Activated CD4-positive, alpha-beta T cell treated with anti-CD3 and anti-CD28 coated beads, Interleukin-2, amount 50 U/mL, for 24 hours (primary cell): ENCODE measurements around the gene USP40.

Source experiments
- DNase-seq, 2 donors: peaks; one replicate each; pipeline ENCODE4 v3.0.0-alpha.2; 2020; ENCODE audit warnings: low read depth in 1 of 2, low spot score in 1 of 2

USP40 gene

GRCh38 chr2:233458826-233459225 is 107.8 kb downstream of the USP40 start:
- DNase-seq = no peak

DNA sequence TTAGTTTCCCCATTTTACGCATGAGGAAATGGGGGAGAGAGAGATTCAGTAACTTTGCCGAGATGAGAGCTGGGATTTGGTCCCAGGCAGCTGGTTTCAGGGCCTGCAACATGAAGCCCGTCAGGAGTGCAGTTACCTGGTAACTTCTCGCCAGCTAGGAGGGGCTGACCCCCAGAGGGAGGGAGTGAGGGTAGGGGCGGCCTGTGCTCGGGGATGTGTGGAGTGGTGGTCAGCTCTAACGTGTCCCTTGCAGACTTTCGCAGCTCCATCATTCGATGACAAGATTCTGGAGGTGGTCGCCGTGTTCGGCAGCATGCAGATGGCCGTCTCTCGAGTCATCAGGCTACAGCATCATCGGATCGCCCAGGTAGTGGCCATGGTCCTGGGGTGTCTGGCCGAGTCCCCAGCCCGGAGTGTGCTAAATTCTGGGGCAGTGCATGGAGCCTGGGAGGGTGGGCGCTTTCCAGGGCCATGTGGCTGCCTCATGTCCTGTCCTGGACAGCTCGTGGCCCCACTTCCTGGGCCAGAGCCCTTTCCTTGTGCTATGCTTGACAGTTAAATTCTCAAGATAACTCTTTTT is 108.5 kb downstream of the USP40 start:
- no peak for DNase-seq

DNA sequence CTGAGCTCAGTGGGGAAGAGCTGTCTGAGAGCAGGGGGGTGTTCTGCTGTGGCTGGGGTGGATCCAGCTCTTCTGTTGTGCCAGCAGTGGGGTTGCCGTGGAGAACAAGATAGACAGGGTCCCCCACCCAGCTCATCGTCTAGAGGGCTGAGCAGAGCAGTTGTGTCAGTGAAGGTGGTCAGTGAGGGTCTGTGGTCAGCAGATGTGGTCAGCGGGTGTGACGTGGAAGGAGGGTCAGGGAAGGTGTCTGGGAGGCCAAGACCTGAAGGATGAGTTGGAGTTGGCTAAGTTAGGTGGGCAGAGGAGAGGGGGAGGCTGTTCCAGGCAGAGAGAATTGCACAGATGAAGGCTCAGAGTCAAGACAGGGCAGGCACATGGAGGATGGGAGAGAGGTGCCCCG is 109.2 kb downstream of the USP40 start:
- DNase-seq = no peak

GRCh38 chr2:233456934-233457333 is 109.6 kb downstream of the USP40 start:
- DNase-seq = no peak

DNA sequence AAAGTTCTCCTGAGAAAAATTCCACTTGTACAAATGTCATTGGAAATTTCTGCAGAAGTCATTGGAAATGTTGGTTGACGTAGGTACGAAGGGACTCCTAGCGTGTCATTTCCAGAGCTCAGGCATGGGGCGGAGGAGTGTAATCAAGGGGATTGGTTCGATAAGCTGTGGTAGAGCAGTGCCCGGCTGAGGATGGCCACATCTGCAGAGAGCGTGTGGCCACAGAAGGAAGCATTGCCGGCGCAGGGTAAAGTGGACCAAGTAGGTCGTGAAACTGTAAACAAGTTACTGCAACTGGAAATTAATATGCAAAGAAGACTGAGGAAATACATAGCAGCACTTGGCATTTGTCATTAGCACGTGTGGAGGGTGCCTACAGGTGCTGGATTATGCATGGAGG is 110.5 kb downstream of the USP40 start:
- DNase-seq = no peak

DNA sequence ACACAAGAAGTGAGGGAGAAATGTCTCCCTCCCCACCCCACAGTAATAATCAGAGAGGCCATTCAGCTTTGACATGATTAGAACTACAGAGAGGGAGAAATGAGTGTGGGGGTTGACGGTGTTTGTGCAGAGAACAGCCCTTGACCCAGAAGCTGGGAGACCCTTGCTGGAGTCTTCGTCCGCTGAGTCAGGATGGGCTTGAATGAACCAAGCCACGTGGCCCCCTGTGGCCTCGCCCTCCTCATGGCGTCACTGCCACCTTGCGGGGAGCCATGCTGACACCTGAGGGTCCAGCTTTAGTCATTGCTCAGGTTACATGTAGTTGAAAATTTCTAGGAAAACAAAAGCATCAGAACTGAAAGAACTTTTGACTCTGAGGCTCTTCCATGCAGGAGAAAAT is 111.1 kb downstream of the USP40 start:
- no peak for DNase-seq

- DNase-seq = no peak
Measured at GRCh38 chr2:233455006-233455405, 111.6 kb downstream of the USP40 start.

DNA sequence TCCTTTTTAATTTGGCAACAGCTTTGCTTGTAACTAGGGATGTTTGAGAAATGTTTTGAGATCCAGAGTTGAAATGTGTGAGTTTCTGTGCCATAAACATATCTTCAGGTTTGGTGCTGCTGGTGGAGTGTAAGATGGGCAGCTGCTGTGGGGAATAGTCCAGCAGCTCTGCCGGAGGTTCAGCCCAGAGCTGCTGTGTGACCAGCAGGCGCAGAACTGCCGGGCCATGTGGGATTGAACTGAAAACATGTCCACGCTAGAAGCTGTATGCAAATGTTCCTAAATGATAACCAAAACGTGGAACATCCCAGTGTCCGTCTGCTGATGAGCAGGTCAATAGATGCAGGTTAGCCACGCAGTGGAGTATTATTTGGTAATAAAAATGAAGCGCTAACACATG is 112.7 kb downstream of the USP40 start:
- no peak for DNase-seq

- DNase-seq = no peak
Measured at GRCh38 chr2:233453111-233453915, 113.3 kb downstream of the USP40 start.

DNA sequence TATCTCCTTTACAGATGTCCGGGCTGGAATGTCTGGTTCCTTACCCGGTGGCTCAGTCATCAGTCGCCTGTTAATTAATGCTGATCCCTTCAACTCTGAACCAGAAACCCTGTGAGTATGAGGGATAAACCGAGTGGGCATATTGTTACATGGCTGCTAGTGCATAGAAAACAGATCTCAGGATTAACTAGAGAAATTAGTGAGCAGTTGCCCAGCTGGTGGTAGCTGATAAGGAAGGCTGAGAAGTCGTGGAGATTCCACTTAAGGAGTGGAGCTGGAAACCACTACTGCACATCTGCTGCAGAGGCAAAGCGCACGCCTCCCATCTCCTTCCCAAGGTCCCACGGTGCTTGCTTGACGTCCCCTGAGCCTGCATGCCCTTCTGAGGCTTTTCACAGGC is 114.6 kb downstream of the USP40 start:
- no peak for DNase-seq

DNA sequence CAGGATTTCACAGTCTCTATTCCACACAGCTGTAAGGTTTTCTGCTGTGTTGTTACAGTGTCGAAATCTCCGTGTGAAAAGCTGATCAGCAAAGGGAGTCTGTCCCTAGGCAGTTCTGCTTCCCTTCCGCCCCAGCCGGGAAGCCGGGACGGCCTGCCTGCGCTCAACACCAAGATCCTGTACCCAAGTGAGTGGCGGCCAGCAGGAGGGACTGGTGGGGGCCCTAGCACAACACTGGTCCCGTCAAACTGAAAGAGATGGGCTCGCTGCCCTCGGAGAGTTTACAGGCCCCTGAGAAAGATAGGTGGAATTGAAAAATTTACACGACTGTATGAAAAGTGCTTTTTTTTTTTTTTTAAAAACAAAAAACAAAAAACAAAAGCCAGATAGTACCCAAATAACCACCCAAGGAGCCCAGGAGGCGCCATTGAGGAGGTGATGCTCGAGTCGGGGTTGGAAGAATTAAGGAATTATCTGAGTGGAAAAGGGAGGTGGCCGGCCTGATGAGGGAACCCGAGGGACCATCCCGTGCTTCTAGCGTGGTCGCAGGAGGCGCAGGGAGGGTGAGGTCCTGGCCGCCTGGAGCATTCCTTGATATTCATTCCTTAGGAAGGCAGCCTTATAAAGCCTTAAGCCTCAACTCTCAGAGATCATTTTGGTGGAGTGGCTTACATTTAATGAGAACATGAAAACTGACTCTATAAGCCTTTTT is 115.6 kb downstream of the USP40 start:
- DNase-seq = no peak

GRCh38 chr2:233449921-233450863 is 116.4 kb downstream of the USP40 start:
- DNase-seq = no peak

GRCh38 chr2:233449081-233449901 is 117.3 kb downstream of the USP40 start:
- DNase-seq = no peak

DNA sequence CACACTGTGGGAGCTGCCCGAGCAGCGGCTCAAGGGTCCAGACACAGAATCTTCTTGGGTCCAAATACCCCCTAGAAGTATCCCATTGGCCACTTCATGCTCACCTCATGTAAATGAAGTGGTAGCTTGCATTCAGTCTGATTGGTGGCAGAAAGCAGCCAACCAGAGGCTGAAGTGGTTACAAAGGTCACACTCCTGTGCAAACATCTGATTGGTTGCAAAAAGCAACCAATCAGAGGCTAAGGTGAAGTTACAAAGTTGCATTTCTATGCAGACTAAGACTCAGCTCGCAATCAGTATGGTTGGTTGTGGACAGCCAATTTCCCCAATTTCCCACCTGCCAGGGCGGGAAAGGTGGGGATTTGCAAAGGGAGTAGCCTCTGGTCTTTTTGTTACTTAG is 118.0 kb downstream of the USP40 start:
- no peak for DNase-seq

DNA sequence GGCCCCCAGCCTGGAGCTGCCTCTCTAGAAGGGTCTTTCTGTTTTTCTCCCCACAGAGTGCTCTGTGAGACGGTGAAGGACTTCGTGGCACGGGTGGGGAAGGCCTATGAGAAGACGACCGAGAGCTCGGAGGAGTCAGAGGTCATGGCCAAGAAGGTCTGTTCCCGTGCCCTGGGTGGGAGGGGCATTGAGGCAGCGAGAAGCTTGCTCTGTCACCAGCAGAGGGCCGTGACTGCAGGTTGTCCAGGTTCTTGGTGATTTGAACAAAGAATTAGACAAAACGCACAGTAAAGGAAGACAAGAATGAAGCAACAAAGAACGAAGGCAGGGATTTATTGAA is 118.4 kb downstream of the USP40 start:
- DNase-seq = no peak

DNA sequence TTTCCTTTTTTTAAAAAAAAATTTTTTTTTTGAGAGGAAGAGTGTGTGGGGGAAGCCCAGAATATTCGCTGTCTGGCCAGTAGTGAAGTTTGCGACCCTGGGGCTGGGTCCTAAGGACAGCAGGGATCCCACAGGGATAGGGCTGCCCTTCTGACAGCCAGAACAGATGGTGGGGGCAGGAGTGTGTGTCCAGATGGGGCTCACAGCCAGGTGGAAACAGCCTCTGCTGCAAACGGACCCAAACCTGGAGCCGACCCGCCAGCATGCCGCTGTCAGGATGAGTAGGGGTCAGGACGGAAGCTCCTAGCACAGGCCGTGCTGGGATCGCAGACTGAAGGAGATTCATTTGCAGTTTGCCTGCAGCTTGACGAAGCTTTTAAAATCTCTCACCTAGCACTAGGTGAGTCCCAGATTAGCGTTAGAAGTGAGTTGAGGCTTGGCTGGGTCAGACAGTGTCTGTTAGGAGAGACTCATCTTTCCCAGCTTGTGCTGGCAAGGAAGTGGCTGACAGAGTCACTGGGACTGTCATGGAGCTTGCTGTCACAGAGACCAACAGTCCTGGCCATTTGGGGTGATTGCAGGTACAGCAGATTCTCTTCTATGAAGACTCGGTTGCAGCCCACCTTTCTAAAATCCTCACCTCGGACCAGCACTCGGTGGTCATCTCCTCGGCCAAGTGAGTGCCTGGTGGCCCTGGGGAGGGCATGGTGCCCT is 118.9 kb downstream of the USP40 start:
- DNase-seq = no peak

- no peak for DNase-seq
Measured at GRCh38 chr2:233446606-233447305, 119.8 kb downstream of the USP40 start.

DNA sequence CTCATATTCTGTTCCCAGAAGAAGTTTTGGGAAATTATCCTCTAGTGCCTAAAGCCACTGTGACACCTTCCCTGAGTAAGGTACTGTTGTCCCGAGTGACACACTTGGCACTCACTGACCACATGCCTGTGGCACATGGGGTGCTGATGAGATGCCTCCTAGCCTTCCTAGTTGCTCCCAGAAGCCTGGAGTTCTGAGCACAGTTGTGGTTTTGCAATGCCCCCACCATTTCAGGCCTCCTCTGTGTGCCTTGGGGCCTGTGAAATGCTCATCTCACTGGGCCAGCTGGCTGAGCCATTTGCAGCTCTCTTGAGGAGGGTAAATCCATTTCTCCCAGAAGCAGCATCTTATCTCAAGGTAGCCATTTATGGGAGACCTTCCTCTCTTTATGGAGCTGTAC is 120.5 kb downstream of the USP40 start:
- DNase-seq = no peak

DNA sequence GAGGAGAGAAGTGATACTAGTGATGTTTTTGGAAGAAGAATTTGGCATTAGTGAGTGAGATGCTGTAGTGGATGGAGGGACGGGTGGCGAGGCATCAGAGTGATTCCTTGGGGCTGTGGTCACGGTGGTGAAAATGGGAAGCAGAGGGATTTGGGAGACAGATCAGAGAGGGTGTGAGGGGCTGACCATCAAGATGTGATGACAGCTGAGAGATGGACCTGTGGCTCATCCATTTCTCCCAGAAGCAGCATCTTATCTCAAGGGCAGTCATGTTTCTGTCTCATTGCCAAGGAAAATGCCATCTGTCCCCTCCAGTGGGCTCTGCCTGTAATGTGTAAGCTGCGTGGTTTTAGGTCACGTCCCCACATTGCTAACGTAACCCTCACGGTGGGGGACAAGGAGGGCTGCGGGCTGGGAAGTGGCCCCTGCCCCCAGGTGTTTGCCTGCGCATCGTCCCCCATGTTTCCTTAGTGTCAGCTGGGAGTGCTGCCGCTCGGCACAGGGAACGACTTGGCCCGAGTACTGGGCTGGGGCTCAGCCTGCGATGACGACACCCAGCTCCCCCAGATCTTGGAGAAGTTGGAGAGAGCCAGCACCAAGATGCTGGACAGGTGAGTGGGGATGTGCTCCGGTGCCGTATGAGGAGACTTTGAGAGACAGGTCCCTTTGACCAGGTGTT is 121.3 kb downstream of the USP40 start:
- DNase-seq = no peak
